Measurements from ENCODE around the gene GMDS. TPM values are rescaled to one million over a fixed set of nuclear protein-coding genes. Genes with fewer than 3 reads are reported as not detected.
"Not testable (repeated sequence)": the region's sequence is repeated elsewhere in the genome, so short reads cannot be mapped to it uniquely, and the experiment has no call there.

The GMDS gene
- total RNA-seq, 3 donors from 2014 or later (not counting 1 experiment from before 2014, with no cell fraction given), result 23.6 to 31.0 (median 26.4) TPM

DNA sequence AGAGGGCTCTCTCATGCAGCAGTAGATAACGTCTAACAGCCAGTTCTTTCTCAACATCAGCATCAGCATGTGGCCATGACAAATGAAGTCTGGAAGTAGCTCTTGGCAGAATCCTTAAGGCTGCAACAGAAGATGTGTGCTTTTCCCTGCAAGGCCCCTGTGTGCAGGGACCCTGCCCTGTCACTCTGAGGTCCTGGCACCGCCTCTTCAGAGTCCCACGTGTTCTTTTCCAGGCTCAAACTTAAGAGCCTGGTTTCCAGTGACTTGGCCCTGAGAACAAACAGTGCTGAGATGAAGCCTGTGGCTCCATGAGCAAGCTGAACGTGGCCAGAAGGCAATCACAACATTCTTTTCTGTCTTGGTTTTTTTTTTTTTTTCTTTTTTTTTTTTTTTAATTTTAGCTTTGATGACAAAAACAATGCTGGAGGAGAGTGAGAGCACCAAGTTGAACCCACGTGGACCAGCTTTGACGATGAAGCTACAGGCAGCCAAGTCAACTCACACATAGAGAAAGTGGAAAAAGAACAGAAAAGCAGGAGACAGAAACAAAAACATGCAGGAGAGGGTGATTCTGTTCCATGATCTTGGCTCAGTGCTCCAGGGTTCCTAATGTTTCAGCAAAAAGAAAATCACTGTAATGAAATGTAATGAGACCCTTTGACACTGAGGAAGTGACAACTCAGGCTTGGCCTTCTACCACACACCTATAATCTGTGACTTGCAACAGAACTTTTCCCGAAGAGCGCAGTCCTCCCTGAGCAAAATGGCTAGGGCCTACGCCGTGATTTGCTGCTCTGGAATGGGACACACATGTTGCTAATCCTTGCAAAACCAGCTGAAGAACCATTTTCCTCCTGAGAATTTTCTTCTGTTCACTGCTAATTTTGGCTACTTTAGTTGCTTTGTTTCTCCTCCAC, 549.6 kb downstream of the GMDS start:
- no peak for ATAC-seq
- no peaks in the 10 kb centered on the region for H3K4me1 Mint-ChIP-seq
- WGBS (ENCODE audit: insufficient coverage), result 92% methylated on average over 10 of the region's 10 CpGs
- no peaks in the 10 kb centered on the region for H3K9me3 Mint-ChIP-seq
- intact Hi-C loops (cut with micrococcal nuclease), result no loop called here
- H3K4me3 Mint-ChIP-seq, result no peak overlapping the region
- Histone ChIP-seq H3K4me1 (ENCODE audit: control insufficient read depth, insufficient read depth, low read length) (no peaks in the 10 kb centered on the region), H3K27me3 (ENCODE audit: control insufficient read depth, insufficient read depth, low read length) (no peaks in the 10 kb centered on the region), H3K27ac (ENCODE audit: low read length) (no peak overlapping the region), H3K36me3 (ENCODE audit: control insufficient read depth, insufficient read depth, low read length) (no peaks in the 10 kb centered on the region), H3K9me3 (ENCODE audit: control insufficient read depth, insufficient read depth, low read length) (no peaks in the 10 kb centered on the region), H3K4me3 (ENCODE audit: low read length) (no peak overlapping the region)
- H3K27me3 Mint-ChIP-seq (ENCODE audit: low read depth in 2 of 2), result no peaks in the 10 kb centered on the region
- TF ChIP-seq, protein P1, sequence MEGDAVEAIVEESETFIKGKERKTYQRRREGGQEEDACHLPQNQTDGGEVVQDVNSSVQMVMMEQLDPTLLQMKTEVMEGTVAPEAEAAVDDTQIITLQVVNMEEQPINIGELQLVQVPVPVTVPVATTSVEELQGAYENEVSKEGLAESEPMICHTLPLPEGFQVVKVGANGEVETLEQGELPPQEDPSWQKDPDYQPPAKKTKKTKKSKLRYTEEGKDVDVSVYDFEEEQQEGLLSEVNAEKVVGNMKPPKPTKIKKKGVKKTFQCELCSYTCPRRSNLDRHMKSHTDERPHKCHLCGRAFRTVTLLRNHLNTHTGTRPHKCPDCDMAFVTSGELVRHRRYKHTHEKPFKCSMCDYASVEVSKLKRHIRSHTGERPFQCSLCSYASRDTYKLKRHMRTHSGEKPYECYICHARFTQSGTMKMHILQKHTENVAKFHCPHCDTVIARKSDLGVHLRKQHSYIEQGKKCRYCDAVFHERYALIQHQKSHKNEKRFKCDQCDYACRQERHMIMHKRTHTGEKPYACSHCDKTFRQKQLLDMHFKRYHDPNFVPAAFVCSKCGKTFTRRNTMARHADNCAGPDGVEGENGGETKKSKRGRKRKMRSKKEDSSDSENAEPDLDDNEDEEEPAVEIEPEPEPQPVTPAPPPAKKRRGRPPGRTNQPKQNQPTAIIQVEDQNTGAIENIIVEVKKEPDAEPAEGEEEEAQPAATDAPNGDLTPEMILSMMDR (IDR thresholded peaks at IDR 0.05), result no peak
- no peaks in the 10 kb centered on the region for H3K36me3 Mint-ChIP-seq
- no peak overlapping the region for H3K27ac Mint-ChIP-seq
- DNase-seq, result no peak

DNA sequence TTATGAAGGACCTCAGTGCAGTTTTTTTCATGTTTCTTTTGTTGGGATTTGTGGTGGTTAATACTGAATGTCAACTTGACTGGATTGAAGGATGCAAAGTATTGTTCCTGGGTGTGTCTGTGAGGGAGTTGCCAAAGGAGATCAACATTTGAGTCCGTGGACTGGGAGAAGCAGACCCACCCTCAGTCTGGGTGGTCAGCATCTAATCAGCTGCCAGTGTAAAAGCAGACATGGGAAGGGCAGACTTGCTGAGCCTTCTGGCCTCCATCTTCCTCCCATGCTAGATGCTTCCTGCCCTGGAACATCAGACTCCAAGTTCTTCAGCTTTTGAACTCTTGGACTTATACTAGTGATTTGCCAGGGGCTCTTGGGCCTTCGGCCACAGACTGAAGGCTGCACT, 553.6 kb downstream of the GMDS start:
- H3K36me3 ChIP-seq (ENCODE audit: control insufficient read depth, insufficient read depth, low read length); ATAC-seq; H3K4me1 ChIP-seq (ENCODE audit: control insufficient read depth, insufficient read depth, low read length); H3K27me3 Mint-ChIP-seq (ENCODE audit: low read depth in 2 of 2); H3K4me1 Mint-ChIP-seq; intact Hi-C loops (cut with micrococcal nuclease); H3K4me3 ChIP-seq (ENCODE audit: low read length); H3K27ac Mint-ChIP-seq; H3K27ac ChIP-seq (ENCODE audit: low read length); H3K9me3 ChIP-seq (ENCODE audit: control insufficient read depth, insufficient read depth, low read length); DNase-seq; H3K9me3 Mint-ChIP-seq; H3K4me3 Mint-ChIP-seq; H3K36me3 Mint-ChIP-seq; H3K27me3 ChIP-seq (ENCODE audit: control insufficient read depth, insufficient read depth, low read length): not testable (repeated sequence)
- 84% methylated on average over 2 of the region's 2 CpGs for WGBS (ENCODE audit: insufficient coverage)

DNA sequence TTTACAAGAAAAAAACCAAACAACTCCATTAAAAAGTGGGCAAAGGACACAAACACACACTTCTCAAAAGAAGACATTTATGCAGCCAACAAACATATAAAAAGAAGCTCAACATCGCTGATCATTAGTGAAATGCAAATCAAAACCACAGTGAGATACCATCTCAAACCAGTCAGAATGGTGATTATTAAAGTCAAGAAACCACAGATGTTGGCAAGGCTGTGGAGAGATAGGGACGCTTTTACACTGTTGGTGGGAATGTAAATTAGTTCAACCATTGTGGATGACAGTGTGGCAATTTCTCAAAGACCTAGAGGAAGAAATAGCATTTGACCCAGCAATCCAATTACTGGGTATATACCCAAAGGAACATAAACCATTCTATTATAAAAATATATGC, 554.7 kb downstream of the GMDS start:
- H3K27me3 ChIP-seq (ENCODE audit: control insufficient read depth, insufficient read depth, low read length); ATAC-seq; H3K4me1 Mint-ChIP-seq; H3K4me3 ChIP-seq (ENCODE audit: low read length); H3K27ac Mint-ChIP-seq; H3K9me3 ChIP-seq (ENCODE audit: control insufficient read depth, insufficient read depth, low read length); H3K4me1 ChIP-seq (ENCODE audit: control insufficient read depth, insufficient read depth, low read length); intact Hi-C loops (cut with micrococcal nuclease); H3K27me3 Mint-ChIP-seq (ENCODE audit: low read depth in 2 of 2); H3K36me3 Mint-ChIP-seq; H3K9me3 Mint-ChIP-seq; DNase-seq; H3K27ac ChIP-seq (ENCODE audit: low read length); H3K4me3 Mint-ChIP-seq; H3K36me3 ChIP-seq (ENCODE audit: control insufficient read depth, insufficient read depth, low read length): not testable (repeated sequence)
- 30% methylated on average over 1 of the region's 2 CpGs for WGBS (ENCODE audit: insufficient coverage)

DNA sequence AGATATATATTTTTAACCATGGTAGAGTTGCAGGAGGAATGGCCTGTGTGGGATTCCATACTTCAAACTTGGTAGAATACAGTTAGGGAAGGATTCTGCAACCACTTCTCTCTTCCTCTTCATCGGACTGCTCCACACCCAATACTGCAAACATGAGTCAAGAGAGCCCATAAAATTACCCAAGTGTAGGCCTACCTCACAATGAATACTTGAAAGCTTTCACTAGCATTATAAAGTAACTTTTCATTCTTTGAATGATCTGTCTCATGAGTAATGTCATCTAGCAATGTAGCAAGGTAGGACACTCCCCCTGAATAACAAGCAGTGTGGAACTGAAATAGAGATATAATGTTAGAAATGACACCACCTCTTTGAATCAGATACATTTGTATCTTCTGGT, 556.3 kb downstream of the GMDS start:
- Mint-ChIP-seq H3K9me3 (no peaks in the 10 kb centered on the region), H3K4me1 (no peaks in the 10 kb centered on the region), H3K27me3 (ENCODE audit: low read depth in 2 of 2) (no peaks in the 10 kb centered on the region), H3K27ac (no peak overlapping the region), H3K36me3 (no peaks in the 10 kb centered on the region), H3K4me3 (no peak overlapping the region)
- Histone ChIP-seq H3K4me1 (ENCODE audit: control insufficient read depth, insufficient read depth, low read length) (no peaks in the 10 kb centered on the region), H3K9me3 (ENCODE audit: control insufficient read depth, insufficient read depth, low read length) (no peaks in the 10 kb centered on the region), H3K27me3 (ENCODE audit: control insufficient read depth, insufficient read depth, low read length) (no peaks in the 10 kb centered on the region), H3K36me3 (ENCODE audit: control insufficient read depth, insufficient read depth, low read length) (no peaks in the 10 kb centered on the region), H3K4me3 (ENCODE audit: low read length) (no peak overlapping the region), H3K27ac (ENCODE audit: low read length) (no peak overlapping the region)
- intact Hi-C loops (cut with micrococcal nuclease), result no loop called here
- ATAC-seq (no peak), DNase-seq (no peak)
- TF ChIP-seq, protein P1 (IDR thresholded peaks at IDR 0.05), result no peak
- WGBS (ENCODE audit: insufficient coverage), result 91% methylated on average over 1 of the region's 1 CpG
